ENCODE measurements around the gene CAPN12. TPM values are rescaled to one million over a fixed set of nuclear protein-coding genes. Genes with fewer than 3 reads are reported as not detected.

The CAPN12 gene
- total and polyA plus RNA-seq, 10 of the 15 experiments (the other 5 are each of a cell fraction or from before 2014, with no cell fraction given): 0.64 to 4.6 (median 2.0) TPM

DNA sequence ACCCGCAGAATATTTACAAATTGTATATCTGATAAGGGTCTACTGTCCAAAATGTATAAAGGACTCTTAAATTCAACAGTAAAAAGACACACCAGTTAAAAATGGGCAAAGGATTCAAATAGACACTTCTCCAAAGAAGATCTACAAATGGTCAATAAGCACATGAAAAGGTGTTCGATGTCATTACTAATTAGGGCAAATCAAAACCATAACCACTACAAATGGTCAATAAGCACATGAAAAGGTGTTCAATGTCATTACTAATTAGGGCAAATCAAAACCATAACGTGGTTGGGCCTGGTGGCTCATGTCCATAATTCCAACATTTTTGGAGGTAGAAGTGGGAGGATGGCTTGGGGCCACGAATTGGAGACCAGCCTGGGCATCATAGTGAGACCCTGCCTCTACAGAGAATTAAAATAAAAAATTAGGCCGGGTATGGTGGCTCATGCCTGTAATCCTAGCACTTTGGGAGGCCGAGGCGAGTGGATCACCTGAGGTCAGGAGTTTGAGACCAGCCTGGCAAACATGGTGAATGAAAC lies 56.4 kb downstream of the CAPN12 start:
- H3K36me3 ChIP-seq (ENCODE audit: control insufficient read depth in 2 of 2, insufficient read depth in 2 of 2, low read length in 1 of 2): peaks cover 5 to 7% of the 10 kb centered on the region in 2 experiments; a peak in 3 of 4 replicates
- DNase-seq (ENCODE audit: low read depth, low spot score) (no peak), ATAC-seq (no peak), FAIRE-seq (no peak)
- no peak overlapping the region for H3K4me3 ChIP-seq
- H2AFZ ChIP-seq (ENCODE audit: control insufficient read depth, low read depth, low read length): no peak overlapping the region
- H3K79me2 ChIP-seq (ENCODE audit: control insufficient read depth, insufficient read depth, low read length): peaks cover 62% of the 10 kb centered on the region
- ChIA-PET SMC1A (ENCODE audit: uncharacterized antibody, unreplicated experiment) (interaction anchor here (1.7 kb wide), 1 partner anchor 41 kb away, joined by 5 read pairs; the partner anchor contains the start of gene ACTN4), POLR2A (interaction anchor here (0.6 kb wide), 1 partner anchor 299 kb away, joined by 6 read pairs; the partner anchor contains the start of gene SPRED3), CTCF (interaction anchor here (1.5 kb wide), 1 partner anchor 51 kb away, joined by 3 read pairs; no protein-coding TSS in a partner anchor), RAD21 (ENCODE audit: unreplicated experiment) (interaction anchor here (0.6 kb wide), 1 partner anchor 164 kb away, joined by 3 read pairs; no protein-coding TSS in a partner anchor)
- H3K4me1 ChIP-seq (ENCODE audit: control insufficient read depth, insufficient read depth, low read length): peaks cover 54% of the 10 kb centered on the region
- intact Hi-C loops (cut with micrococcal nuclease; ENCODE audit: unreplicated experiment) (loop anchor here (5.0 kb wide), 1 partner anchor 41 kb away; the partner anchor contains the start of gene ACTN4), in situ Hi-C loops (cut with MboI) (no loop called here)
- no peak overlapping the region for H3K27ac ChIP-seq (ENCODE audit: control insufficient read depth, insufficient read depth)
- no peaks in the 10 kb centered on the region for H4K20me1 ChIP-seq (ENCODE audit: control insufficient read depth, insufficient read depth)
- no peaks in the 10 kb centered on the region for H3K27me3 ChIP-seq (replicated peaks in 1 of 2; ENCODE audit: control insufficient read depth in 2 of 2, insufficient read depth in 2 of 2, low read length in 1 of 2)
- no peaks in the 10 kb centered on the region for H3K9me3 ChIP-seq (replicated peaks; ENCODE audit: control insufficient read depth, insufficient read depth, low read length)
- BruUV-seq (replicated peaks): TSS peak; percentile 33
- no peak overlapping the region for H3K4me2 ChIP-seq (ENCODE audit: control insufficient read depth, insufficient read depth)
- WGBS (ENCODE audit: insufficient coverage, insufficient replicate concordance, low lambda C conversion rate, missing lambda C conversion rate): 96% methylated on average over 7 of the region's 7 CpGs
- H3K9ac ChIP-seq (ENCODE audit: control insufficient read depth, insufficient read depth, low read length): no peak overlapping the region
- TF ChIP-seq, protein P1, sequence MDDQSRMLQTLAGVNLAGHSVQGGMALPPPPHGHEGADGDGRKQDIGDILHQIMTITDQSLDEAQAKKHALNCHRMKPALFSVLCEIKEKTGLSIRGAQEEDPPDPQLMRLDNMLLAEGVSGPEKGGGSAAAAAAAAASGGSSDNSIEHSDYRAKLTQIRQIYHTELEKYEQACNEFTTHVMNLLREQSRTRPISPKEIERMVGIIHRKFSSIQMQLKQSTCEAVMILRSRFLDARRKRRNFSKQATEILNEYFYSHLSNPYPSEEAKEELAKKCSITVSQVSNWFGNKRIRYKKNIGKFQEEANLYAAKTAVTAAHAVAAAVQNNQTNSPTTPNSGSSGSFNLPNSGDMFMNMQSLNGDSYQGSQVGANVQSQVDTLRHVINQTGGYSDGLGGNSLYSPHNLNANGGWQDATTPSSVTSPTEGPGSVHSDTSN (IDR thresholded peaks at IDR 0.05; ENCODE audit: insufficient replicate concordance, low read depth, low read length): no peak
- TF ChIP-seq, protein P2, sequence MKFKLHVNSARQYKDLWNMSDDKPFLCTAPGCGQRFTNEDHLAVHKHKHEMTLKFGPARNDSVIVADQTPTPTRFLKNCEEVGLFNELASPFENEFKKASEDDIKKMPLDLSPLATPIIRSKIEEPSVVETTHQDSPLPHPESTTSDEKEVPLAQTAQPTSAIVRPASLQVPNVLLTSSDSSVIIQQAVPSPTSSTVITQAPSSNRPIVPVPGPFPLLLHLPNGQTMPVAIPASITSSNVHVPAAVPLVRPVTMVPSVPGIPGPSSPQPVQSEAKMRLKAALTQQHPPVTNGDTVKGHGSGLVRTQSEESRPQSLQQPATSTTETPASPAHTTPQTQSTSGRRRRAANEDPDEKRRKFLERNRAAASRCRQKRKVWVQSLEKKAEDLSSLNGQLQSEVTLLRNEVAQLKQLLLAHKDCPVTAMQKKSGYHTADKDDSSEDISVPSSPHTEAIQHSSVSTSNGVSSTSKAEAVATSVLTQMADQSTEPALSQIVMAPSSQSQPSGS (IDR thresholded peaks at IDR 0.05; ENCODE audit: low read length): no peak
- TF ChIP-seq YBX1 (IDR thresholded peaks at IDR 0.05) (no peak), CHD1 (IDR thresholded peaks at IDR 0.05; ENCODE audit: low read depth, low read length) (no peak), POLR2AphosphoS2 (IDR thresholded peaks at IDR 0.05; ENCODE audit: low read depth, low read length) (no peak), NRF1 (conservative IDR thresholded peaks at IDR 0.05; ENCODE audit: low read depth, low read length) (no peak), NFIC (IDR thresholded peaks at IDR 0.05; ENCODE audit: low read depth, low read length) (no peak), SRF (IDR thresholded peaks at IDR 0.05; ENCODE audit: low read depth in 2 of 2, low read length in 2 of 2) (no peak), ZBED1 (IDR thresholded peaks at IDR 0.05; ENCODE audit: borderline replicate concordance) (no peak), NR2C1 (IDR thresholded peaks at IDR 0.05) (no peak), SUZ12 (IDR thresholded peaks at IDR 0.05; ENCODE audit: unreplicated experiment) (no peak), CREM (IDR thresholded peaks at IDR 0.05; ENCODE audit: low read depth) (no peak), SREBF2 (IDR thresholded peaks at IDR 0.05; ENCODE audit: low read length) (no peak), EP300 (IDR thresholded peaks at IDR 0.05; ENCODE audit: borderline replicate concordance in 1 of 2, control insufficient read depth in 1 of 2, low read depth in 2 of 2, low read length in 2 of 2) (no peak)
- TF ChIP-seq, protein P3, sequence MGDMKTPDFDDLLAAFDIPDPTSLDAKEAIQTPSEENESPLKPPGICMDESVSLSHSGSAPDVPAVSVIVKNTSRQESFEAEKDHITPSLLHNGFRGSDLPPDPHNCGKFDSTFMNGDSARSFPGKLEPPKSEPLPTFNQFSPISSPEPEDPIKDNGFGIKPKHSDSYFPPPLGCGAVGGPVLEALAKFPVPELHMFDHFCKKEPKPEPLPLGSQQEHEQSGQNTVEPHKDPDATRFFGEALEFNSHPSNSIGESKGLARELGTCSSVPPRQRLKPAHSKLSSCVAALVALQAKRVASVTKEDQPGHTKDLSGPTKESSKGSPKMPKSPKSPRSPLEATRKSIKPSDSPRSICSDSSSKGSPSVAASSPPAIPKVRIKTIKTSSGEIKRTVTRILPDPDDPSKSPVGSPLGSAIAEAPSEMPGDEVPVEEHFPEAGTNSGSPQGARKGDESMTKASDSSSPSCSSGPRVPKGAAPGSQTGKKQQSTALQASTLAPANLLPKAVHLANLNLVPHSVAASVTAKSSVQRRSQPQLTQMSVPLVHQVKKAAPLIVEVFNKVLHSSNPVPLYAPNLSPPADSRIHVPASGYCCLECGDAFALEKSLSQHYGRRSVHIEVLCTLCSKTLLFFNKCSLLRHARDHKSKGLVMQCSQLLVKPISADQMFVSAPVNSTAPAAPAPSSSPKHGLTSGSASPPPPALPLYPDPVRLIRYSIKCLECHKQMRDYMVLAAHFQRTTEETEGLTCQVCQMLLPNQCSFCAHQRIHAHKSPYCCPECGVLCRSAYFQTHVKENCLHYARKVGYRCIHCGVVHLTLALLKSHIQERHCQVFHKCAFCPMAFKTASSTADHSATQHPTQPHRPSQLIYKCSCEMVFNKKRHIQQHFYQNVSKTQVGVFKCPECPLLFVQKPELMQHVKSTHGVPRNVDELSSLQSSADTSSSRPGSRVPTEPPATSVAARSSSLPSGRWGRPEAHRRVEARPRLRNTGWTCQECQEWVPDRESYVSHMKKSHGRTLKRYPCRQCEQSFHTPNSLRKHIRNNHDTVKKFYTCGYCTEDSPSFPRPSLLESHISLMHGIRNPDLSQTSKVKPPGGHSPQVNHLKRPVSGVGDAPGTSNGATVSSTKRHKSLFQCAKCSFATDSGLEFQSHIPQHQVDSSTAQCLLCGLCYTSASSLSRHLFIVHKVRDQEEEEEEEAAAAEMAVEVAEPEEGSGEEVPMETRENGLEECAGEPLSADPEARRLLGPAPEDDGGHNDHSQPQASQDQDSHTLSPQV (IDR thresholded peaks at IDR 0.05): no peak
- TF ChIP-seq, protein P4, sequence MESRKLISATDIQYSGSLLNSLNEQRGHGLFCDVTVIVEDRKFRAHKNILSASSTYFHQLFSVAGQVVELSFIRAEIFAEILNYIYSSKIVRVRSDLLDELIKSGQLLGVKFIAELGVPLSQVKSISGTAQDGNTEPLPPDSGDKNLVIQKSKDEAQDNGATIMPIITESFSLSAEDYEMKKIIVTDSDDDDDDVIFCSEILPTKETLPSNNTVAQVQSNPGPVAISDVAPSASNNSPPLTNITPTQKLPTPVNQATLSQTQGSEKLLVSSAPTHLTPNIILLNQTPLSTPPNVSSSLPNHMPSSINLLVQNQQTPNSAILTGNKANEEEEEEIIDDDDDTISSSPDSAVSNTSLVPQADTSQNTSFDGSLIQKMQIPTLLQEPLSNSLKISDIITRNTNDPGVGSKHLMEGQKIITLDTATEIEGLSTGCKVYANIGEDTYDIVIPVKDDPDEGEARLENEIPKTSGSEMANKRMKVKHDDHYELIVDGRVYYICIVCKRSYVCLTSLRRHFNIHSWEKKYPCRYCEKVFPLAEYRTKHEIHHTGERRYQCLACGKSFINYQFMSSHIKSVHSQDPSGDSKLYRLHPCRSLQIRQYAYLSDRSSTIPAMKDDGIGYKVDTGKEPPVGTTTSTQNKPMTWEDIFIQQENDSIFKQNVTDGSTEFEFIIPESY (IDR thresholded peaks at IDR 0.05): no peak

All from GM12878 (cell line).